ENCODE data around the gene NHP2.

NHP2 gene

DNA sequence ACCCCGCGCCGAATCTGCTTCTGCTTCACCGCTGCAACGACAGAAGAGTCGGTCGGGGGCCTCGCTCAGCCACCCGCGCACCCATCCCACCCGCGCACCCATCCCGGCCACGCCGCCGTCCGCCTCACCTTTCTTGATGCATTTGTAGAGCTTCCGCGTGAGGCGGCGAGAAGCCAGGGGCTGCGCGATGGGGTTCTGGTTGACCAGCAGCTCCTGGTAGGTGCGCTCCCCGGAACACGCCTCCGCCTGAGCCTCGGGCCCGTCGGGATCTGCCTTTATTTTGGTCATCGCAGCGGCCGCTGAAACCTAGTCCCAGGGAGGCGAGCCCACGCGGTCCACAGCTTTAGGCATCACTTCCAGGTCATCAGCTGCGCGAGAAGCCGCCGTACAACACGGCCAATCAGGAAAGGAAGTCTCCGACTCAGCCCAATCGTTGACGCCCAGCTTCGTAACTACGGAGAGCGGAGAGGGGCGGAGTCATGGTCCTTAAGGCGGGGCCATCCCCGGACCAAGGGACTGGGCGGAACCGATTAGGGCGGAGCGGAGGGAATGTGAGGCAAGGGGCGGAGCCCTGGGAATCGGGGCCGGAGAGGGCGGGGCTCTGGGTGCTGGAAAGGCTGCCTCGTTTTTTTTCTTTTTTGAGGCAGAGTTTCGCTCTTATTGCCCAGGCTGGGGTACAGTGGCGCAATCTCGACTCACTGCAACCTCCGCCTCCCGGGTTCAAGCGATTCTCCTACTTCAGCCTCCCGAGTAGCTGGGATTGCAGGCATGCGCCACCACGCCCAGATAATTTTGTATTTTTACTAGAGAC lies at the start of gene NHP2:
Gene NHP2, minus strand, starts transcription at position 356 of the 811 bp plus-strand sequence. Its CDS starts 68 bp downstream, at position 288.
- TF ChIP-seq, protein P1, sequence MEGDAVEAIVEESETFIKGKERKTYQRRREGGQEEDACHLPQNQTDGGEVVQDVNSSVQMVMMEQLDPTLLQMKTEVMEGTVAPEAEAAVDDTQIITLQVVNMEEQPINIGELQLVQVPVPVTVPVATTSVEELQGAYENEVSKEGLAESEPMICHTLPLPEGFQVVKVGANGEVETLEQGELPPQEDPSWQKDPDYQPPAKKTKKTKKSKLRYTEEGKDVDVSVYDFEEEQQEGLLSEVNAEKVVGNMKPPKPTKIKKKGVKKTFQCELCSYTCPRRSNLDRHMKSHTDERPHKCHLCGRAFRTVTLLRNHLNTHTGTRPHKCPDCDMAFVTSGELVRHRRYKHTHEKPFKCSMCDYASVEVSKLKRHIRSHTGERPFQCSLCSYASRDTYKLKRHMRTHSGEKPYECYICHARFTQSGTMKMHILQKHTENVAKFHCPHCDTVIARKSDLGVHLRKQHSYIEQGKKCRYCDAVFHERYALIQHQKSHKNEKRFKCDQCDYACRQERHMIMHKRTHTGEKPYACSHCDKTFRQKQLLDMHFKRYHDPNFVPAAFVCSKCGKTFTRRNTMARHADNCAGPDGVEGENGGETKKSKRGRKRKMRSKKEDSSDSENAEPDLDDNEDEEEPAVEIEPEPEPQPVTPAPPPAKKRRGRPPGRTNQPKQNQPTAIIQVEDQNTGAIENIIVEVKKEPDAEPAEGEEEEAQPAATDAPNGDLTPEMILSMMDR (IDR thresholded peaks at IDR 0.05; ENCODE audit: unreplicated experiment in 3 of 3) = no peak
- Mint-ChIP-seq H3K9me3 (no peaks in the 10 kb centered on the region), H3K4me3 (peak within 1 kb of the TSS; percentile 89 to 97 (median 95)), H3K27ac (peak within 1 kb of the TSS in 2 of 3 experiments; percentile 60 to 91), H3K36me3 (ENCODE audit: low read depth) (peaks cover 12% of the 10 kb centered on the region), H3K27me3 (ENCODE audit: low read depth) (no peaks in the 10 kb centered on the region), H3K4me1 (peaks cover 6% of the 10 kb centered on the region)

DNA sequence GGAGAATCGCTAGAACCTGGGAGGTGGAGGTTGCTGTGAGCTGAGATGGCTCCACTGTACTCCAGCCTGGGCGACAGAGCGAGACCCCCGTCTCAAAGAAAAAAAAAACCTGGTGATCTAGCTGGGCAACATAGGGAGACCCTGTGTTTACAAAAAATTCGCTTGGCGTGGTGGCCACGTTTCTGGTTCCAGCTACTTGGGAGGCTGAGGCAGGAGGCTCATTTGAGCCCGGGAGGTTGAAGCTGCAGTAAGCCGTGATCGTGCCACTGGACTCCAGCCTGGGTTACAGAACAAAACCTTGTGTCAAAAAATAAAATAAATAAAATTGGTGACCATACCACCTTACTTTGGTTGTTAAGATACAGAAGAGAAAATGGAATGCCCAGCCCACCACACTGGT lies 48.9 kb upstream of the NHP2 start:
- Mint-ChIP-seq H3K27ac (no peak overlapping the region), H3K27me3 (ENCODE audit: low read depth) (peaks cover 3% of the 10 kb centered on the region), H3K4me3 (peak overlapping the region; percentile 75 to 81 (median 75)), H3K4me1 (peaks cover 31% of the 10 kb centered on the region), H3K36me3 (ENCODE audit: low read depth) (peaks cover 26% of the 10 kb centered on the region), H3K9me3 (no peaks in the 10 kb centered on the region)
- TF ChIP-seq, protein P1 (IDR thresholded peaks at IDR 0.05; ENCODE audit: unreplicated experiment in 3 of 3) = no peak

DNA sequence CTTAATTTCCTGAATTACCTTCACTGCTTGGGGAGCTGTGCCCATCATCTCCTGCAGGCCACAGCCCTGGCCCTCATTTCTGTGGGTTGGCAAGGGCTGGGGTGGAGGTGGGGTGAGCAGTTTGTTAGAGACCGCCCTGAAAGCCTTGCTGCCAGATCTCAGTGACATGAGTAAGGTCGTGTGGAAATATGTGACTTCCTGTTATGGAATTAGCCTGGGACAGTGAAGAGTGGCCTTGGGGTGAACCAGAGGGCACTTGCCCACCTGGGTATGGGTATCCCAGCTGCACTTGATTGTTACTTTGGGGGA lies 48.2 kb upstream of the NHP2 start:
- H3K4me3 Mint-ChIP-seq = peak overlapping the region; percentile 33 to 78 (median 73)
- H3K27ac Mint-ChIP-seq = peak overlapping the region in 1 of 3 experiments; percentile 74
- TF ChIP-seq, protein P1 (IDR thresholded peaks at IDR 0.05; ENCODE audit: unreplicated experiment in 3 of 3) = no peak
- peaks cover 19% of the 10 kb centered on the region for H3K36me3 Mint-ChIP-seq (ENCODE audit: low read depth)
- H3K4me1 Mint-ChIP-seq = peaks cover 25% of the 10 kb centered on the region
- H3K9me3 Mint-ChIP-seq = no peaks in the 10 kb centered on the region
- H3K27me3 Mint-ChIP-seq (ENCODE audit: low read depth) = peaks cover 6% of the 10 kb centered on the region

DNA sequence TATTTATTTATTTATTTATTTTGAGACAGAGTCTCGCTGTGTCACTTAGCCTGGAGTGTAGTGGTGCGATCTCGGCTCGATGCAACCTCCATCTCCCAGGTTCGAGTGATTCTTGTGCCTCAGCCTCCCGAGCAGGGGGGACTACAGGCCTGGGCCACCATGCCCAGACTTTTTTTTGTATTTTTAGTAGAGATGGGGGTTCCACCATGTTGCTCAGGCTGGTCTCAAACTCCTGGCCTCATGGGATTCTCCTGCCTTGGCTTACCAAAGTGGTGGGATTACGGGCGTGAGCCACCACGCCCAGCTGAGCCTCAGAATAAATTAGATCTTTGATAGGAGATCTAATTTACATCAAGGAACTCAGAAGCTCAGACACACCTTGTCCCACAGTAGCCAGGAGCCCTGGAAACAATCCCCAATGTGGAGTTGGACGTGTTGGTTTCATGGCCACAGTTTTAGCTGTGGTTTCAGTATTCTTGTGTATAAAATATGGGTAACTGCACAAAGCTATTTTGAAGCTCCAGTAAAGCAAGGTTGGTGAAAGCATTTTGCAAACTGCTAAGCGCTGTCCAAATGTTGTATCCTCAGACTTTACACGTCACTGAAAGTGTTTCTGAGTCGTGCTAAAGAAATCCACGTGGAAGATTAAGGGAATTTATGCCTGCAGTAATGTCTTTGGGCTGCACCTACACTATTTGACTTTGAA lies 47.7 kb upstream of the NHP2 start:
- peaks cover 20% of the 10 kb centered on the region for H3K4me1 Mint-ChIP-seq

DNA sequence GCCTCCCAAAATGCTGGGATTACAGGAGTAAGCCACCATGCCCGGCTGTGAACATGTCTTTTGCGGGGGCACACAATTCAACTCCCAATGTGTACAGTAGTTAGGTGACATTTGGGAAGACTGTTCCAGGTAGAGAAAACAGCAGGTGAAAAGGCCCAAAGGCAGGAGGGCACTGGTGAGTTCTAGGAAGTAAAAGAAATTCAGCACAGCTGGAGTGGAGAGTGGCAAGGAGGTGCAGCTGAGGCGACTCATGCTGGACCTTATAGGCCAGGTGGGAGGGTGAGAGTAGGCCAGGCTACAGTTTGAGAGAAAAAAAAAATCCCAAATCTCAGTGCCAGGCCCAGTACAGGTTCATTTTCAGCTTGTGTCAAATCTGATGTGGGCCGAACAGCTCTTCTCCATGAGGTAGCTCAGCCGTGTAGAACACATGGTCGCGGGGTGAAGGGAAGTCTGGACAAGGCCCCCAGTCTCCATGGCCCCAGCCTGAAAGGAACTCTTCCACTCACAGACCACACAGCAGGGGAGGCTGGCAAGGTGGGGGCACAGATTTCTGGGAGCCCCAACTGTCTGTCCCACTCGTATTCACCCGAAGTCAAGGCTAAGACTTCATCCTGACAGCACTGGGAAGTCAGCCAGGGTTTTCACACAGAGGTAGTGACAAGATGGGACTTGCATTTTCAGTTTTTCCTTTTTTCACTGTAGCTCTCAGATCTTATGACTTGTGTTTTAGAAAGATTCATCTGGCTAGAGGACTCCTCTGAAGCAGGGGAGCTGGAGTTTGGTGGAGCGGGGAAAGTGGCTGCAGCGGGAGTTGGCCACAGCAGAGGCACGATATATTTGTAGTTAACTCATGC lies 46.1 kb upstream of the NHP2 start:
- TF ChIP-seq, protein P1 (IDR thresholded peaks at IDR 0.05; ENCODE audit: unreplicated experiment in 3 of 3) = no peak
- Mint-ChIP-seq H3K36me3 (ENCODE audit: low read depth) (peaks cover 3% of the 10 kb centered on the region), H3K4me3 (peak overlapping the region in 1 of 3 experiments; percentile 24), H3K27ac (peak overlapping the region; percentile 1 to 27 (median 4)), H3K9me3 (no peaks in the 10 kb centered on the region), H3K4me1 (peaks cover 10% of the 10 kb centered on the region), H3K27me3 (ENCODE audit: low read depth) (peaks cover 15% of the 10 kb centered on the region)

More for the DNA sequence above, 47.7 kb upstream of the NHP2 start:
- Mint-ChIP-seq H3K27me3 (ENCODE audit: low read depth) (peaks cover 7% of the 10 kb centered on the region), H3K4me3 (peak overlapping the region; percentile 33 to 78 (median 73)), H3K36me3 (ENCODE audit: low read depth) (peaks cover 14% of the 10 kb centered on the region), H3K27ac (peak overlapping the region in 1 of 3 experiments; percentile 74), H3K9me3 (no peaks in the 10 kb centered on the region)
- TF ChIP-seq, protein P1 (IDR thresholded peaks at IDR 0.05; ENCODE audit: unreplicated experiment in 3 of 3) = no peak

Data from nephron (organoid).